Panc1 (cell line): ENCODE measurements around the gene LRRC43. TPM values are rescaled to one million over a fixed set of nuclear protein-coding genes. Genes with fewer than 3 reads are reported as not detected.
A peak's percentile ranks its signal among the peaks of the same experiment; 100 is the strongest.

Experiments
- ATAC-seq: fragments of 200-7000 bp; cut with Tn5 transposase; 2 replicates; pipeline ENCODE4 v1.9.1; 2020; ENCODE audit warnings: mild to moderate bottlenecking, moderate library complexity
- BruUV-seq: library from RNA; stranded (reverse); fragments of 400-500 nt; replicated peaks from 2 replicates; lab custom pipeline; 2021; lab: Mats Ljungman, UMichigan
- CTCF ChIA-PET: fragments of 300-600 bp; sonication (Branson Sonifier 250); formaldehyde crosslinking; loops from one replicate; lab custom pipeline; 2022; ENCODE audit warnings: antibody characterized with exemption; lab: Charles Lee
- POLR2A ChIA-PET: fragments of 300-600 bp; sonication (Branson Sonifier 250); formaldehyde crosslinking; loops from one replicate; lab custom pipeline; 2022; ENCODE audit warnings: antibody characterized with exemption; lab: Charles Lee
- DNase-seq: peaks from one replicate; pipeline ENCODE4 v3.0.0-alpha.2; 2010; ENCODE audit warnings: low read depth, low spot score
- H3K27ac ChIP-seq: 2 replicates; pipeline ENCODE4 v1.5.1; 2011; ENCODE audit warnings: mild to moderate bottlenecking, low read length, inconsistent platforms
- H3K27me3 ChIP-seq: fragments of 200-500 bp; sonication (Bioruptor generic); 2 replicates; pipeline ENCODE4 v1.6.0; 2014; ENCODE audit warnings: low read length, inconsistent platforms; ENCODE audit not compliant: control insufficient read depth, insufficient read depth
- H3K36me3 ChIP-seq: fragments of 200-500 bp; sonication (Bioruptor generic); 2 replicates; pipeline ENCODE4 v1.5.1; 2014; ENCODE audit warnings: inconsistent platforms, mild to moderate bottlenecking, low read length, moderate library complexity; ENCODE audit not compliant: control insufficient read depth, insufficient read depth
- H3K4me1 ChIP-seq: 2 replicates; pipeline ENCODE4 v1.5.1; 2011; ENCODE audit warnings: inconsistent platforms, mild to moderate bottlenecking, low read length, moderate library complexity; ENCODE audit not compliant: control insufficient read depth, insufficient read depth
- H3K4me3 ChIP-seq, 2 experiments: 2 replicates each; pipeline ENCODE4 v1.5.1; 2011 to 2012; ENCODE audit warnings: low read depth in 2 of 2, low read length in 2 of 2, mild to moderate bottlenecking in 2 of 2, inconsistent platforms in 1 of 2, moderate library complexity in 1 of 2
- H3K9me3 ChIP-seq: fragments of 200-500 bp; sonication (Bioruptor generic); 2 replicates; pipeline ENCODE4 v1.5.1; 2014; ENCODE audit warnings: low read depth, mild to moderate bottlenecking, inconsistent platforms, low read length, moderate library complexity; ENCODE audit not compliant: control insufficient read depth, insufficient read depth
- POLR2AphosphoS5 ChIP-seq: IDR thresholded peaks from 2 replicates; pipeline ENCODE4 v1.6.1; 2012; ENCODE audit warnings: mild to moderate bottlenecking, low read depth, low read length, moderate library complexity
- SIN3A ChIP-seq: IDR thresholded peaks from 2 replicates; pipeline ENCODE4 v1.6.1; 2012; ENCODE audit warnings: low read depth, mild to moderate bottlenecking, low read length, moderate library complexity, borderline replicate concordance; ENCODE audit not compliant: insufficient read depth
- TCF7L2 ChIP-seq: IDR thresholded peaks from 2 replicates; pipeline ENCODE4 v1.6.1; 2011; ENCODE audit warnings: mild to moderate bottlenecking, low read depth, low read length, inconsistent platforms
- in situ Hi-C: cut with HindIII; loops from 2 replicates; pipeline ENCODE4 v1.10.0; 2016; ENCODE audit warnings: low sequenced_read_pairs, low pct_unique_long_range_greater_than_20kb
- intact Hi-C: fragments of 100-400 bp; cut with micrococcal nuclease; formaldehyde crosslinking; loops from one replicate; pipeline ENCODE4 v1.10.0; 2022; ENCODE audit not compliant: unreplicated experiment
- total RNA-seq: library from RNA; stranded (reverse); gene quantifications from one replicate; pipeline ENCODE4 v1.2.1, GENCODE V29; 2021; ENCODE audit not compliant: unreplicated experiment
- TF ChIP-seq, protein P1 (sequence below), 2 experiments: IDR thresholded peaks; 2 replicates each; pipeline ENCODE4 v1.6.1; 2011 to 2012; ENCODE audit warnings: low read depth in 2 of 2, control low read depth in 1 of 2, low read length in 1 of 2, mild to moderate bottlenecking in 1 of 2, moderate library complexity in 1 of 2; ENCODE audit not compliant: insufficient read depth in 1 of 2
- TF ChIP-seq, protein P2 (sequence below): fragments of 450-650 bp; IDR thresholded peaks from 2 replicates; pipeline ENCODE4 v1.5.1; 2017; ENCODE audit warnings: mild to moderate bottlenecking

Gene LRRC43
- total RNA-seq, 1 experiment from 2014 or later: 1.5 TPM

DNA sequence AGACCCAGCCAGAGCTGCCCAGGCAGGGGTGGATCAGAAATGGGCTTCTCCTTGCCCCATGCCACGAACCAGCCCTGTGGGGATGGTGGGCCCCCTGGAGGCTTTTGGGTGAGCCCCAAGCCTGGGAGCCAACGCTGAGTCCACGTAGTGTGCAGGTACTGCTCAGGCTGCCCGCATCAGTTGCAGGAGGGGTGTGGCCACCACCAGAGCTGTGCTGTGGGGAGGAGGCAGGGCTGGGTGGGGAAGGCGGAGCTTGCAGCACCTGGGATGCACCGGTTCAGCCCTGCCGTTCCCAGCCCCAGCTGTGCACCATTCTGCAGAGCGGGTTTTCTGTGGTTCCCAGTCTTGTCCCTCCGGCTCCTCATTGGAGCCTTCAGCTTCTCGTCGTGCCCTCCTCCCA, 45.2 kb upstream of the LRRC43 start:
- TF ChIP-seq, protein P1, sequence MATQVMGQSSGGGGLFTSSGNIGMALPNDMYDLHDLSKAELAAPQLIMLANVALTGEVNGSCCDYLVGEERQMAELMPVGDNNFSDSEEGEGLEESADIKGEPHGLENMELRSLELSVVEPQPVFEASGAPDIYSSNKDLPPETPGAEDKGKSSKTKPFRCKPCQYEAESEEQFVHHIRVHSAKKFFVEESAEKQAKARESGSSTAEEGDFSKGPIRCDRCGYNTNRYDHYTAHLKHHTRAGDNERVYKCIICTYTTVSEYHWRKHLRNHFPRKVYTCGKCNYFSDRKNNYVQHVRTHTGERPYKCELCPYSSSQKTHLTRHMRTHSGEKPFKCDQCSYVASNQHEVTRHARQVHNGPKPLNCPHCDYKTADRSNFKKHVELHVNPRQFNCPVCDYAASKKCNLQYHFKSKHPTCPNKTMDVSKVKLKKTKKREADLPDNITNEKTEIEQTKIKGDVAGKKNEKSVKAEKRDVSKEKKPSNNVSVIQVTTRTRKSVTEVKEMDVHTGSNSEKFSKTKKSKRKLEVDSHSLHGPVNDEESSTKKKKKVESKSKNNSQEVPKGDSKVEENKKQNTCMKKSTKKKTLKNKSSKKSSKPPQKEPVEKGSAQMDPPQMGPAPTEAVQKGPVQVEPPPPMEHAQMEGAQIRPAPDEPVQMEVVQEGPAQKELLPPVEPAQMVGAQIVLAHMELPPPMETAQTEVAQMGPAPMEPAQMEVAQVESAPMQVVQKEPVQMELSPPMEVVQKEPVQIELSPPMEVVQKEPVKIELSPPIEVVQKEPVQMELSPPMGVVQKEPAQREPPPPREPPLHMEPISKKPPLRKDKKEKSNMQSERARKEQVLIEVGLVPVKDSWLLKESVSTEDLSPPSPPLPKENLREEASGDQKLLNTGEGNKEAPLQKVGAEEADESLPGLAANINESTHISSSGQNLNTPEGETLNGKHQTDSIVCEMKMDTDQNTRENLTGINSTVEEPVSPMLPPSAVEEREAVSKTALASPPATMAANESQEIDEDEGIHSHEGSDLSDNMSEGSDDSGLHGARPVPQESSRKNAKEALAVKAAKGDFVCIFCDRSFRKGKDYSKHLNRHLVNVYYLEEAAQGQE (IDR thresholded peaks at IDR 0.05; ENCODE audit: insufficient read depth in 1 of 2, low read depth in 2 of 2, low read length in 1 of 2): no peak
- TF ChIP-seq POLR2AphosphoS5 (0 out of 2 replicates have a peak, but pooled peaks have one; percentile 28), SIN3A (no peak), TCF7L2 (no peak)
- TF ChIP-seq, protein P2, sequence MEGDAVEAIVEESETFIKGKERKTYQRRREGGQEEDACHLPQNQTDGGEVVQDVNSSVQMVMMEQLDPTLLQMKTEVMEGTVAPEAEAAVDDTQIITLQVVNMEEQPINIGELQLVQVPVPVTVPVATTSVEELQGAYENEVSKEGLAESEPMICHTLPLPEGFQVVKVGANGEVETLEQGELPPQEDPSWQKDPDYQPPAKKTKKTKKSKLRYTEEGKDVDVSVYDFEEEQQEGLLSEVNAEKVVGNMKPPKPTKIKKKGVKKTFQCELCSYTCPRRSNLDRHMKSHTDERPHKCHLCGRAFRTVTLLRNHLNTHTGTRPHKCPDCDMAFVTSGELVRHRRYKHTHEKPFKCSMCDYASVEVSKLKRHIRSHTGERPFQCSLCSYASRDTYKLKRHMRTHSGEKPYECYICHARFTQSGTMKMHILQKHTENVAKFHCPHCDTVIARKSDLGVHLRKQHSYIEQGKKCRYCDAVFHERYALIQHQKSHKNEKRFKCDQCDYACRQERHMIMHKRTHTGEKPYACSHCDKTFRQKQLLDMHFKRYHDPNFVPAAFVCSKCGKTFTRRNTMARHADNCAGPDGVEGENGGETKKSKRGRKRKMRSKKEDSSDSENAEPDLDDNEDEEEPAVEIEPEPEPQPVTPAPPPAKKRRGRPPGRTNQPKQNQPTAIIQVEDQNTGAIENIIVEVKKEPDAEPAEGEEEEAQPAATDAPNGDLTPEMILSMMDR: no peak
- POLR2A ChIA-PET: interaction anchor here (0.5 to 0.6 kb wide), 2 partner anchors 19 to 56 kb away, joined by 7 read pairs; no protein-coding TSS in a partner anchor
- Histone ChIP-seq H3K36me3 (peaks cover 6% of the 10 kb centered on the region; the same call in 1 of the 2 replicates), H3K4me1 (no peaks in the 10 kb centered on the region), H3K27ac (no peak overlapping the region), H3K4me3 (no peak overlapping the region), H3K9me3 (no peaks in the 10 kb centered on the region), H3K27me3 (no peaks in the 10 kb centered on the region)
- ATAC-seq (peak; percentile 44), DNase-seq (no peak)
- intact Hi-C loops: no loop called here
- no TSS peak for BruUV-seq
- in situ Hi-C loops: no loop called here
- CTCF ChIA-PET: no interaction called here

DNA sequence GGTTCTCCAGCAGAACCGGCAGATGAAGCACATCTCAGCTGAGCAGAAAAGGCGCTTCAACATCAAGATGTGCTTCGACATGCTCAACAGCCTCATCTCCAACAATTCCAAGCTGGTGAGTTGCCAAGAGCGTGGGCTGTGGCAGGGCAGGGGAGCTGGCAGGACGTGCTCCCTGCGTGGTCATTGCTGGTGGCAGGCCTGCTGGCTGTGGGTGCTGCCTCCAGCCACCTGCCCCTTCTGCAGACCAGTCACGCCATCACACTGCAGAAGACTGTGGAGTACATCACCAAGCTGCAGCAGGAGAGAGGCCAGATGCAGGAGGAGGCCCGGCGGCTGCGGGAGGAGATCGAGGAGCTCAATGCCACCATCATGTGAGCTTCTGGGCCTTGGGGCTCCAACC, 44.7 kb upstream of the LRRC43 start:
- CTCF ChIA-PET: no interaction called here
- POLR2A ChIA-PET: interaction anchor here (0.5 kb wide), 1 partner anchor 13 kb away, joined by 4 read pairs; no protein-coding TSS in a partner anchor
- ATAC-seq: no peak
- intact Hi-C loops (no loop called here), in situ Hi-C loops (no loop called here)
- no peak for DNase-seq
- H3K4me3 ChIP-seq: no peak overlapping the region
- H3K9me3 ChIP-seq: no peaks in the 10 kb centered on the region
- H3K27ac ChIP-seq: no peak overlapping the region
- no peaks in the 10 kb centered on the region for H3K27me3 ChIP-seq
- TF ChIP-seq TCF7L2 (no peak), SIN3A (no peak), POLR2AphosphoS5 (no peak)
- TF ChIP-seq, protein P2: no peak
- TF ChIP-seq, protein P1 (IDR thresholded peaks at IDR 0.05; ENCODE audit: insufficient read depth in 1 of 2, low read depth in 2 of 2, low read length in 1 of 2): no peak
- peaks cover under 1% of the 10 kb centered on the region; the same call in 1 of the 2 replicates for H3K36me3 ChIP-seq
- H3K4me1 ChIP-seq: no peaks in the 10 kb centered on the region
- BruUV-seq: no TSS peak
